Stimulated activated CD4-positive, alpha-beta T cell treated with anti-CD3 and anti-CD28 coated beads, Interleukin-12 subunit alpha, Interleukin-12 subunit beta, amount 100 ng/mL, for 4 hours (primary cell): ENCODE measurements around the gene MYZAP.
"Not testable (repeated sequence)": the region's sequence is repeated elsewhere in the genome, so short reads cannot be mapped to it uniquely, and the experiment has no call there.

Source experiments
- DNase-seq: peaks from one replicate; pipeline ENCODE4 v3.0.0-alpha.2; 2020

The MYZAP gene

GRCh38 chr15:57595011-57595866 is 3.5 kb downstream of the MYZAP start:
- DNase-seq, result no peak

GRCh38 chr15:57596301-57596855 is 4.7 kb downstream of the MYZAP start:
- DNase-seq, result no peak

GRCh38 chr15:57596978-57597377 is 5.3 kb downstream of the MYZAP start:
- no peak for DNase-seq

- DNase-seq, result no peak
Observed at GRCh38 chr15:57597431-57597830, 5.7 kb downstream of the MYZAP start.

GRCh38 chr15:57598346-57598745 is 6.6 kb downstream of the MYZAP start:
- no peak for DNase-seq

GRCh38 chr15:57599296-57599810 is 7.6 kb downstream of the MYZAP start:
- DNase-seq, result no peak

GRCh38 chr15:57600197-57600596 is 8.5 kb downstream of the MYZAP start:
- DNase-seq, result no peak

GRCh38 chr15:57604507-57604906 is 12.8 kb downstream of the MYZAP start:
- no peak for DNase-seq

- no peak for DNase-seq
Observed at GRCh38 chr15:57605491-57605890, 13.8 kb downstream of the MYZAP start.

GRCh38 chr15:57606048-57606447 is 14.3 kb downstream of the MYZAP start:
- DNase-seq, result no peak

GRCh38 chr15:57606816-57607215 is 15.1 kb downstream of the MYZAP start:
- DNase-seq, result no peak

GRCh38 chr15:57607570-57608000 is 15.9 kb downstream of the MYZAP start:
- DNase-seq, result no peak

GRCh38 chr15:57609805-57610529 is 18.3 kb downstream of the MYZAP start:
- DNase-seq, result no peak

- no peak for DNase-seq
Observed at GRCh38 chr15:57611123-57611522, 19.4 kb downstream of the MYZAP start.

- no peak for DNase-seq
Observed at GRCh38 chr15:57611938-57612337, 20.2 kb downstream of the MYZAP start.

GRCh38 chr15:57614241-57614640 is 22.5 kb downstream of the MYZAP start:
- no peak for DNase-seq

- not testable (repeated sequence) for DNase-seq
Observed at GRCh38 chr15:57615951-57616496, 24.3 kb downstream of the MYZAP start.

GRCh38 chr15:57618325-57618724 is 26.6 kb downstream of the MYZAP start:
- no peak for DNase-seq

GRCh38 chr15:57619746-57620145 is 28.0 kb downstream of the MYZAP start:
- no peak for DNase-seq

- no peak for DNase-seq
Observed at GRCh38 chr15:57624730-57625129, 33.0 kb downstream of the MYZAP start.

- no peak for DNase-seq
Observed at GRCh38 chr15:57625703-57626448, 34.2 kb downstream of the MYZAP start.

GRCh38 chr15:57626713-57627440 is 35.2 kb downstream of the MYZAP start:
- DNase-seq, result no peak
